Immature natural killer cell (primary cell): ENCODE results near the gene KCNC1. TPM values are rescaled to one million over a fixed set of nuclear protein-coding genes. Genes with fewer than 3 reads are reported as not detected.

Experiments
- DNase-seq, 3 donors: peaks; one replicate each; pipeline ENCODE4 v3.0.0; 2022; ENCODE audit warnings: mixed read lengths in 1 of 3
- H3K27ac Mint-ChIP-seq, 6 donors: one replicate each; pipeline ENCODE4 v1.8.0; 2020; ENCODE audit warnings: mixed read lengths in 6 of 6, mild to moderate bottlenecking in 5 of 6, inconsistent platforms in 4 of 6, moderate library complexity in 3 of 6
- H3K27me3 Mint-ChIP-seq, 3 donors: one replicate each; pipeline ENCODE4 v1.8.0; 2020 to 2021; ENCODE audit warnings: low read depth in 3 of 3, mild to moderate bottlenecking in 3 of 3, mixed read lengths in 3 of 3, moderate library complexity in 3 of 3, inconsistent platforms in 1 of 3
- H3K36me3 Mint-ChIP-seq, 3 donors: one replicate each; pipeline ENCODE4 v1.8.0; 2020; ENCODE audit warnings: mixed read lengths in 3 of 3, inconsistent platforms in 2 of 3, mild to moderate bottlenecking in 2 of 3
- H3K4me1 Mint-ChIP-seq, 2 donors: one replicate each; pipeline ENCODE4 v1.8.0; 2020; ENCODE audit warnings: inconsistent platforms in 2 of 2, mild to moderate bottlenecking in 2 of 2, mixed read lengths in 2 of 2, moderate library complexity in 1 of 2
- H3K4me3 Mint-ChIP-seq, 5 donors: one replicate each; pipeline ENCODE4 v1.8.0; 2020; ENCODE audit warnings: mild to moderate bottlenecking in 5 of 5, mixed read lengths in 5 of 5, inconsistent platforms in 3 of 5, moderate library complexity in 3 of 5
- H3K9me3 Mint-ChIP-seq, 6 donors: one replicate each; pipeline ENCODE4 v1.8.0; 2020; ENCODE audit warnings: mild to moderate bottlenecking in 6 of 6, mixed read lengths in 6 of 6, inconsistent platforms in 4 of 6, moderate library complexity in 3 of 6
- polyA plus RNA-seq, 3 donors: library from polyadenylated mRNA; unstranded; fragments of 300-500 nt; fragmentation: Illumina TruSeq; gene quantifications; one replicate each; pipeline ENCODE4 v1.2.3, GENCODE V29; 2021

Gene KCNC1
- polyA plus RNA-seq, 3 donors from 2014 or later = 0.11 TPM; not detected in 2

GRCh38 chr11:17700991-17701390, 33.6 kb upstream of the KCNC1 start:
- Mint-ChIP-seq H3K27ac (no peak overlapping the region), H3K4me3 (no peak overlapping the region), H3K27me3 (peaks cover 2 to 17% (median 9%) of the 10 kb centered on the region in 3 donors), H3K9me3 (no peaks in the 10 kb centered on the region), H3K36me3 (no peaks in the 10 kb centered on the region), H3K4me1 (no peaks in the 10 kb centered on the region)
- DNase-seq = no peak

GRCh38 chr11:17702876-17703275, 31.7 kb upstream of the KCNC1 start:
- Mint-ChIP-seq H3K4me1 (no peaks in the 10 kb centered on the region), H3K9me3 (no peaks in the 10 kb centered on the region), H3K27me3 (peaks cover 2 to 13% (median 2%) of the 10 kb centered on the region in 3 donors), H3K36me3 (no peaks in the 10 kb centered on the region), H3K4me3 (no peak overlapping the region), H3K27ac (no peak overlapping the region)
- no peak for DNase-seq

- DNase-seq = no peak
- peaks cover 0 to 13% (median 2%) of the 10 kb centered on the region in 3 donors for H3K27me3 Mint-ChIP-seq
- H3K36me3 Mint-ChIP-seq = no peaks in the 10 kb centered on the region
- no peaks in the 10 kb centered on the region for H3K4me1 Mint-ChIP-seq
- H3K9me3 Mint-ChIP-seq = no peaks in the 10 kb centered on the region
- no peak overlapping the region for H3K4me3 Mint-ChIP-seq
- H3K27ac Mint-ChIP-seq = no peak overlapping the region
Measured at GRCh38 chr11:17703951-17704350, 30.6 kb upstream of the KCNC1 start.

- Mint-ChIP-seq H3K9me3 (no peaks in the 10 kb centered on the region), H3K27me3 (peaks cover 0 to 11% (median 2%) of the 10 kb centered on the region in 3 donors), H3K4me3 (no peak overlapping the region), H3K27ac (no peak overlapping the region), H3K36me3 (no peaks in the 10 kb centered on the region), H3K4me1 (no peaks in the 10 kb centered on the region)
- DNase-seq = no peak
Measured at GRCh38 chr11:17707830-17708229, 26.8 kb upstream of the KCNC1 start.

GRCh38 chr11:17711836-17712235, 22.7 kb upstream of the KCNC1 start:
- H3K36me3 Mint-ChIP-seq = no peaks in the 10 kb centered on the region
- H3K9me3 Mint-ChIP-seq = no peaks in the 10 kb centered on the region
- H3K4me1 Mint-ChIP-seq = no peaks in the 10 kb centered on the region
- H3K27me3 Mint-ChIP-seq = peaks cover 0 to 2% (median 2%) of the 10 kb centered on the region in 3 donors
- no peak for DNase-seq
- no peak overlapping the region for H3K4me3 Mint-ChIP-seq
- no peak overlapping the region for H3K27ac Mint-ChIP-seq

- Mint-ChIP-seq H3K4me3 (no peak overlapping the region), H3K9me3 (no peaks in the 10 kb centered on the region), H3K4me1 (no peaks in the 10 kb centered on the region), H3K27me3 (peaks cover 0 to 4% (median 2%) of the 10 kb centered on the region in 3 donors), H3K36me3 (no peaks in the 10 kb centered on the region), H3K27ac (no peak overlapping the region)
- DNase-seq = no peak
Measured at GRCh38 chr11:17713851-17714250, 20.7 kb upstream of the KCNC1 start.

- H3K4me3 Mint-ChIP-seq = no peak overlapping the region
- H3K9me3 Mint-ChIP-seq = no peaks in the 10 kb centered on the region
- H3K4me1 Mint-ChIP-seq = no peaks in the 10 kb centered on the region
- no peak for DNase-seq
- H3K36me3 Mint-ChIP-seq = no peaks in the 10 kb centered on the region
- H3K27me3 Mint-ChIP-seq = peaks cover 2 to 4% (median 2%) of the 10 kb centered on the region in 3 donors
- H3K27ac Mint-ChIP-seq = no peak overlapping the region
Measured at GRCh38 chr11:17714356-17714854, 20.2 kb upstream of the KCNC1 start.

GRCh38 chr11:17714870-17715269, 19.7 kb upstream of the KCNC1 start:
- no peaks in the 10 kb centered on the region for H3K36me3 Mint-ChIP-seq
- H3K4me3 Mint-ChIP-seq = no peak overlapping the region
- H3K27ac Mint-ChIP-seq = no peak overlapping the region
- DNase-seq = no peak
- no peaks in the 10 kb centered on the region for H3K9me3 Mint-ChIP-seq
- H3K4me1 Mint-ChIP-seq = no peaks in the 10 kb centered on the region
- H3K27me3 Mint-ChIP-seq = peaks cover 2% of the 10 kb centered on the region in 3 donors

GRCh38 chr11:17716807-17717206, 17.8 kb upstream of the KCNC1 start:
- Mint-ChIP-seq H3K27me3 (peaks cover 2% of the 10 kb centered on the region in 3 donors), H3K27ac (no peak overlapping the region), H3K36me3 (no peaks in the 10 kb centered on the region), H3K9me3 (no peaks in the 10 kb centered on the region), H3K4me1 (no peaks in the 10 kb centered on the region), H3K4me3 (no peak overlapping the region)
- DNase-seq = no peak

GRCh38 chr11:17718015-17718414, 16.6 kb upstream of the KCNC1 start:
- peaks cover 2 to 7% (median 6%) of the 10 kb centered on the region in 3 donors for H3K27me3 Mint-ChIP-seq

GRCh38 chr11:17718510-17718962, 16.0 kb upstream of the KCNC1 start:
- H3K4me3 Mint-ChIP-seq = no peak overlapping the region
- peaks cover 2 to 7% (median 7%) of the 10 kb centered on the region in 3 donors for H3K27me3 Mint-ChIP-seq
- H3K9me3 Mint-ChIP-seq = no peaks in the 10 kb centered on the region
- H3K36me3 Mint-ChIP-seq = no peaks in the 10 kb centered on the region
- H3K4me1 Mint-ChIP-seq = no peaks in the 10 kb centered on the region
- DNase-seq = no peak
- no peak overlapping the region for H3K27ac Mint-ChIP-seq

More at GRCh38 chr11:17718015-17718414, 16.6 kb upstream of the KCNC1 start:
- Mint-ChIP-seq H3K4me3 (no peak overlapping the region), H3K36me3 (no peaks in the 10 kb centered on the region), H3K27ac (no peak overlapping the region), H3K9me3 (no peaks in the 10 kb centered on the region), H3K4me1 (no peaks in the 10 kb centered on the region)
- no peak for DNase-seq

- no peak within 1 kb of the TSS for H3K27ac Mint-ChIP-seq
- H3K9me3 Mint-ChIP-seq = no peaks in the 10 kb centered on the region
- H3K4me3 Mint-ChIP-seq = no peak within 1 kb of the TSS
- H3K27me3 Mint-ChIP-seq = peaks cover 6 to 9% (median 7%) of the 10 kb centered on the region in 3 donors
- no peaks in the 10 kb centered on the region for H3K4me1 Mint-ChIP-seq
- DNase-seq = no peak
- no peaks in the 10 kb centered on the region for H3K36me3 Mint-ChIP-seq
Measured at GRCh38 chr11:17719028-17719937, 15.3 kb upstream of the KCNC1 start, which contains the start of gene MYOD1. MYOD1 (plus strand) TSS chr11:17719571; CDS start chr11:17719783, 212 bp downstream.

GRCh38 chr11:17719938-17720795, 14.4 kb upstream of the KCNC1 start:
- Mint-ChIP-seq H3K9me3 (no peaks in the 10 kb centered on the region), H3K27me3 (peaks cover 6 to 9% (median 7%) of the 10 kb centered on the region in 3 donors), H3K27ac (no peak overlapping the region), H3K4me3 (no peak overlapping the region), H3K4me1 (no peaks in the 10 kb centered on the region), H3K36me3 (no peaks in the 10 kb centered on the region)
- DNase-seq = no peak

- H3K36me3 Mint-ChIP-seq = no peaks in the 10 kb centered on the region
- no peak for DNase-seq
- no peak overlapping the region for H3K27ac Mint-ChIP-seq
- no peaks in the 10 kb centered on the region for H3K4me1 Mint-ChIP-seq
- peaks cover 7 to 9% (median 8%) of the 10 kb centered on the region in 3 donors for H3K27me3 Mint-ChIP-seq
- no peaks in the 10 kb centered on the region for H3K9me3 Mint-ChIP-seq
- no peak overlapping the region for H3K4me3 Mint-ChIP-seq
Measured at GRCh38 chr11:17720796-17721171, 13.8 kb upstream of the KCNC1 start.
